GM19239 (cell line): ENCODE measurements around the gene SEC14L5.
A peak's percentile ranks its signal among the peaks of the same experiment; 100 is the strongest.
"Not testable (repeated sequence)": the region's sequence is repeated elsewhere in the genome, so short reads cannot be mapped to it uniquely, and the experiment has no call there.

Source experiments
- DNase-seq: peaks from one replicate; pipeline ENCODE4 v3.0.0; 2011; ENCODE audit warnings: low spot score; ENCODE audit not compliant: insufficient read length
- FAIRE-seq: peaks from 2 replicates; lab custom pipeline; 2011; peaks lifted over from hg19 to GRCh38; lab: Jason Lieb, UNC

SEC14L5 gene

GRCh38 chr16:4948903-4949766 is 9.0 kb upstream of the SEC14L5 start:
- DNase-seq: no peak
- FAIRE-seq: no peak

- DNase-seq: no peak
- no peak for FAIRE-seq
Observed at GRCh38 chr16:4949986-4950385, 8.1 kb upstream of the SEC14L5 start.

- not testable (repeated sequence) for DNase-seq, FAIRE-seq
Observed at GRCh38 chr16:4951583-4951982, 6.5 kb upstream of the SEC14L5 start.

GRCh38 chr16:4954714-4955113 is 3.4 kb upstream of the SEC14L5 start:
- no peak for DNase-seq
- no peak for FAIRE-seq

GRCh38 chr16:4957420-4957719 is 760 bp upstream of the SEC14L5 start:
- no peak for FAIRE-seq
- DNase-seq: no peak

GRCh38 chr16:4958510-4959438 is 644 bp downstream of the SEC14L5 start:
- FAIRE-seq (no peak), DNase-seq (no peak)

GRCh38 chr16:4960579-4960978 is 2.4 kb downstream of the SEC14L5 start:
- no peak for FAIRE-seq
- no peak for DNase-seq

- DNase-seq (no peak), FAIRE-seq (no peak)
Observed at GRCh38 chr16:4962716-4963115, 4.6 kb downstream of the SEC14L5 start.

GRCh38 chr16:4963527-4963926 is 5.4 kb downstream of the SEC14L5 start:
- not testable (repeated sequence) for DNase-seq, FAIRE-seq

GRCh38 chr16:4966736-4967453 is 8.8 kb downstream of the SEC14L5 start:
- FAIRE-seq (no peak), DNase-seq (no peak)

GRCh38 chr16:4968278-4968677 is 10.1 kb downstream of the SEC14L5 start:
- FAIRE-seq, DNase-seq: not testable (repeated sequence)

GRCh38 chr16:4968879-4969483 is 10.9 kb downstream of the SEC14L5 start:
- DNase-seq: no peak
- FAIRE-seq: no peak

GRCh38 chr16:4970010-4970409 is 11.9 kb downstream of the SEC14L5 start:
- no peak for DNase-seq
- FAIRE-seq: no peak

- FAIRE-seq: no peak
- no peak for DNase-seq
Observed at GRCh38 chr16:4972938-4973587, 14.9 kb downstream of the SEC14L5 start.

GRCh38 chr16:4976079-4976478 is 17.9 kb downstream of the SEC14L5 start:
- peak; percentile 68 for DNase-seq
- FAIRE-seq: no peak

- DNase-seq (no peak), FAIRE-seq (no peak)
Observed at GRCh38 chr16:4976611-4977145, 18.5 kb downstream of the SEC14L5 start.

GRCh38 chr16:4979164-4979563 is 21.0 kb downstream of the SEC14L5 start:
- no peak for DNase-seq
- FAIRE-seq: no peak

GRCh38 chr16:4979736-4980660 is 21.9 kb downstream of the SEC14L5 start:
- no peak for FAIRE-seq
- DNase-seq: no peak
